Common myeloid progenitor, CD34-positive (primary cell): ENCODE data around the gene COL23A1.
A peak's percentile ranks its signal among the peaks of the same experiment; 100 is the strongest.

ENCODE experiments used
- CTCF ChIA-PET: fragments of 350-600 bp; sonication (Branson Sonifier 250); formaldehyde crosslinking; loops from one replicate; lab custom pipeline; 2021; ENCODE audit warnings: antibody characterized with exemption; lab: Charles Lee
- POLR2A ChIA-PET: fragments of 350-600 bp; sonication (Branson Sonifier 250); formaldehyde crosslinking; loops from one replicate; lab custom pipeline; 2021; ENCODE audit warnings: antibody characterized with exemption; lab: Charles Lee
- DNase-seq, 3 donors: peaks; one replicate each; pipeline versions ENCODE4 v3.0.0 to v3.0.0-alpha.2; 2013
- H3K27ac ChIP-seq, 2 experiments: 1 replicate in 1 of 2; 2 replicates in 1 of 2; pipeline ENCODE4 v1.7.0; 2013; ENCODE audit warnings: inconsistent platforms in 2 of 2, low read length in 2 of 2, mild to moderate bottlenecking in 2 of 2, low read depth in 1 of 2, moderate library complexity in 1 of 2; ENCODE audit not compliant: severe bottlenecking in 2 of 2, insufficient read depth in 1 of 2, poor library complexity in 1 of 2
- H3K27me3 ChIP-seq, 5 experiments: replicated peaks in 2 of 5; 1 replicate in 3 of 5; 2 replicates in 2 of 5; pipeline versions ENCODE4 v1.6.1 to v1.7.0; 2013; ENCODE audit warnings: low read length in 4 of 5, mild to moderate bottlenecking in 2 of 5, moderate library complexity in 2 of 5, inconsistent platforms in 1 of 5; ENCODE audit not compliant: insufficient read depth in 5 of 5, control insufficient read depth in 4 of 5
- H3K36me3 ChIP-seq, 4 experiments: 1 replicate in 2 of 4; 2 replicates in 2 of 4; pipeline versions ENCODE4 v1.6.1 to v1.7.0; 2013; ENCODE audit warnings: low read length in 3 of 4, control low read depth in 1 of 4, mild to moderate bottlenecking in 1 of 4; ENCODE audit not compliant: control insufficient read depth in 4 of 4, insufficient read depth in 4 of 4
- H3K4me1 ChIP-seq, 4 experiments: 1 replicate in 3 of 4; 2 replicates in 1 of 4; pipeline versions ENCODE4 v1.6.1 to v1.7.1; 2013; ENCODE audit warnings: low read length in 3 of 4, mild to moderate bottlenecking in 3 of 4, control low read depth in 1 of 4, inconsistent platforms in 1 of 4, moderate library complexity in 1 of 4; ENCODE audit not compliant: control insufficient read depth in 4 of 4, insufficient read depth in 4 of 4; ENCODE audit errors: control extremely low read depth in 1 of 4
- H3K4me3 ChIP-seq, 7 experiments: 1 replicate in 4 of 7; 2 replicates in 3 of 7; pipeline versions ENCODE4 v1.5.1 to v1.7.0; 2013; ENCODE audit warnings: mild to moderate bottlenecking in 7 of 7, low read length in 6 of 7, moderate library complexity in 6 of 7, inconsistent platforms in 2 of 7, low read depth in 2 of 7, control low read depth in 1 of 7; ENCODE audit not compliant: insufficient read depth in 4 of 7, control insufficient read depth in 1 of 7; ENCODE audit errors: extremely low read depth in 1 of 7
- H3K9me3 ChIP-seq, 5 experiments: 1 replicate in 4 of 5; 2 replicates in 1 of 5; pipeline versions ENCODE4 v1.6.1 to v1.7.1; 2013; ENCODE audit warnings: low read length in 4 of 5, mild to moderate bottlenecking in 2 of 5, inconsistent platforms in 1 of 5, low read depth in 1 of 5, moderate library complexity in 1 of 5; ENCODE audit not compliant: control insufficient read depth in 4 of 5, insufficient read depth in 2 of 5; ENCODE audit errors: control extremely low read depth in 1 of 5
- WGBS: methylation state at CpG from one replicate; pipeline ENCODE4 v1.1.5; 2013; ENCODE audit not compliant: insufficient coverage; 5-methylcytosine and 5-hydroxymethylcytosine counted together

Gene COL23A1

GRCh38 chr5:178626484-178627258 lies 36.5 kb upstream of the COL23A1 start, which contains the start of gene CLK4:
TSS of gene CLK4 (minus strand) at chr5:178627050. CDS start at chr5:178623416, 3,634 bp downstream.
- Histone ChIP-seq H3K4me3 (peak within 1 kb of the TSS; percentile 81 to 99 (median 98)), H3K9me3 (no peaks in the 10 kb centered on the region), H3K36me3 (peaks cover 0 to 15% (median 9%) of the 10 kb centered on the region in 4 experiments), H3K27me3 (no peaks in the 10 kb centered on the region), H3K27ac (peak within 1 kb of the TSS; percentile 93 to 96), H3K4me1 (peaks cover 12 to 19% (median 14%) of the 10 kb centered on the region in 4 experiments)
- POLR2A ChIA-PET, result no interaction called here
- peak; percentile 95 to 98 (median 96) for DNase-seq
- under 1% methylated on average over 48 of the region's 79 CpGs for WGBS
- CTCF ChIA-PET, result interaction anchor here (1.5 kb wide), 1 partner anchor 14 kb away, joined by 7 read pairs; no protein-coding TSS in a partner anchor

GRCh38 chr5:178625679-178626483 lies 35.7 kb upstream of the COL23A1 start:
- Histone ChIP-seq H3K27me3 (no peaks in the 10 kb centered on the region), H3K4me3 (peak overlapping the region; percentile 81 to 99 (median 98)), H3K4me1 (peaks cover 12 to 19% (median 14%) of the 10 kb centered on the region in 4 experiments), H3K9me3 (no peaks in the 10 kb centered on the region), H3K27ac (peak overlapping the region; percentile 93 to 96), H3K36me3 (peaks cover 5 to 22% (median 12%) of the 10 kb centered on the region in 4 experiments)
- DNase-seq, result peak in 1 of 3 donors; percentile 5
- ChIA-PET POLR2A (interaction anchor here (0.7 kb wide), 1 partner anchor 24 kb away, joined by 10 read pairs; no protein-coding TSS in a partner anchor), CTCF (interaction anchor here (1.3 to 1.5 kb wide), 2 partner anchors 13 to 35 kb away, joined by 4 to 7 read pairs; partner anchors contain the start of gene COL23A1)
- WGBS, result 0% methylated on average over 23 of the region's 23 CpGs

DNA sequence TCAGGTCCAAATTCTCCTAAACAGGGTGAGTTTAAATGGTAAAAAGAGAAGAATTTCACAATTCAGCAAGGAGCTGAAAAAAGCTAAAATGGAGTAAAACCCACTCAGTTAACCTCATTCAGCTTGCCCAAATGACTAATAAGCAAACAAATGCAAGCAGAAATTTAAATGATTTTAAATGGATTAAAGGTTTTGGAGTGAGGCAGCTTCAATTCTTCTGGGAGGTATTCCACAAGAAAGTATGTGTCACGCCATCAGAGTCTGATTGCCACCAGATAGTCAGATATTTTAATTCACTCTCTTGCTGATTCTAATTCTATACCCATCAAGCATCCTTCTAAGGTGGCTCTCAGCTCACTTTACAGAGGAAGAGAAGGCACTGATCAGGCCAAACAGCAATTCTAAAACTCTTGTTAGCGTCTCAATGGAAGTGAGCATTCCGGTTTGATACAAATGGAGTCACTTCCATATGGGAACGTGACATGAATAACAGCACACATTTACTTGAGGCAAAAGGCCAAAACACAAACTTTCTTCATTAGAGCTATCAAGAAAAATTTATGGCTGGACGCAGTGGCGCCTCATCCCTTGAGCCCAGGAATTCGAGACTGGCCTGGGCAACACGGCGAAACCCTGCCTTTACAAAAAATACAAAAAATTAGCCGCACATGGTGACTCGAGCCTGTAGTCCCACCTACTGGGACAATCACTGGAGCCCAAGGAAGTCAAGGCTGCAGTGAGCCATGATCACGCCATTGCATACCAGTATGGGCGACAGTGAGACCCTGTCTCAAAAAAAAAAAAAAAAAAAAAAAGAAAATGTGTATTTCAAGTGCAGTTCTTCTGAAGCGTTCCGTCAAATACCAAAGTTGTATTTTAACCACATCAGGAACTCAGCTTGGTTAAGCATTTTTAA lies 34.7 kb upstream of the COL23A1 start:
- POLR2A ChIA-PET, result interaction anchor here (0.7 kb wide), 1 partner anchor 23 kb away, joined by 10 read pairs; no protein-coding TSS in a partner anchor
- WGBS, result 38% methylated on average over 11 of the region's 15 CpGs
- H3K9me3 ChIP-seq, result no peaks in the 10 kb centered on the region
- peak overlapping the region in 1 of 2 experiments; percentile 96 for H3K27ac ChIP-seq
- H3K27me3 ChIP-seq, result no peaks in the 10 kb centered on the region
- CTCF ChIA-PET, result interaction anchor here (0.5 to 2.5 kb wide), 7 partner anchors 12 to 1142 kb away, joined by 3 to 11 read pairs (median 3); partner anchors contain the start of gene COL23A1
- H3K4me1 ChIP-seq, result peaks cover 12 to 19% (median 14%) of the 10 kb centered on the region in 4 experiments
- peak in 1 of 3 donors; percentile 10 for DNase-seq
- H3K36me3 ChIP-seq, result peaks cover 5 to 30% (median 19%) of the 10 kb centered on the region in 4 experiments
- peak overlapping the region in 6 of 7 experiments; percentile 81 to 99 (median 98) for H3K4me3 ChIP-seq

DNA sequence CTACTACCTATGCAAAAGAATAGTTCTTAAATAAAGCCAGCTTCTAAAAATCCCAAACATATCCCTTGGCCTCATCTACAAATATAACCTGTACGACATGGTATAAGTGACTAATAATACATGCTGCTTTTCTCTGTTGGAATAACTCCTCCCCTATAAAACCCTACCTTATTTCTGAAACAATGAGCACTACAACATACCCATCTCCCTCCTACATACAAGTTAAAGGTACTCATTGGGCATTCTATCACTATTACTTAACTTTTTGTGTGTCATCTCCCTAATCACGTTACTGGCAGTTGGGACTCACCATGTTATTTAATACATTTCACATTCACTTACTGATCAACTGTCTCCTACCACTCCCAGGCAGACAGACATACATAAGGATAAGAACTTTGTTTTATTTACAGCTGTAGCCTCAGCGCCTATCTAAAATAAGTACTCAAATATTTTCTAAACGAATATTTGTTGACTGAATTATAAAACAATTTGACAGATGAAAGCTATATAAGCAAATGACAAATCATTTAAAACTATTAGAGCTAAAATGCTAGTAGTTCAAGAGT lies 32.6 kb upstream of the COL23A1 start:
- CTCF ChIA-PET, result interaction anchor here (1.7 to 2.5 kb wide), 2 partner anchors 11 to 15 kb away, joined by 3 to 11 read pairs; no protein-coding TSS in a partner anchor

DNA sequence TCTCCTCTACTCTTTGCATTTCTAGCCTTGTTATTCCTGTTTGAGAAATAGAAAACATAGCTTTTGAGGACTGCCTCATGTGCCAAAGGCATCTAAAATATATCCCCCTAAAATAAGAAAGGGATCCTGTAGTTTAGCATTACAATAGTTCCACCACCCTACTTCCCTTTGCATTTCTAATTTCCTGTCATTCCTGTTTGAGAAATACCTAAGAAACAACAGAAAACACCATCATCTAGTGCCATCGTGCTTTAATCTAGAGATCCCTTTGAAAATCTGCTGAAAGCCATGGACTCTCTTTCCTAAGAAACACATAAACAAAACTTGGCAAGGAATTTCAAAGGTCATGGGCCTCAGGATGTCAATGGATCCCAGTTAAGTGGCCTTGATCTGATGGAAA lies 29.2 kb upstream of the COL23A1 start:
- no peak overlapping the region for H3K27ac ChIP-seq
- ChIA-PET POLR2A (no interaction called here), CTCF (interaction anchor here (1.2 to 2.0 kb wide), 3 partner anchors 9 to 28 kb away, joined by 3 to 7 read pairs (median 5); no protein-coding TSS in a partner anchor)
- H3K4me1 ChIP-seq, result peaks cover 1 to 7% (median 5%) of the 10 kb centered on the region in 4 experiments
- 100% methylated on average over 1 of the region's 1 CpG for WGBS
- no peaks in the 10 kb centered on the region for H3K27me3 ChIP-seq
- peaks cover 22 to 80% (median 55%) of the 10 kb centered on the region in 4 experiments for H3K36me3 ChIP-seq
- no peaks in the 10 kb centered on the region for H3K9me3 ChIP-seq
- no peak overlapping the region for H3K4me3 ChIP-seq
- DNase-seq, result no peak

More for the DNA sequence above, 32.6 kb upstream of the COL23A1 start:
- H3K4me1 ChIP-seq, result peaks cover 12 to 19% (median 14%) of the 10 kb centered on the region in 4 experiments
- no peak for DNase-seq
- H3K4me3 ChIP-seq, result no peak overlapping the region
- WGBS, result 93% methylated on average over 2 of the region's 4 CpGs
- peaks cover 14 to 48% (median 31%) of the 10 kb centered on the region in 4 experiments for H3K36me3 ChIP-seq
- H3K27me3 ChIP-seq, result no peaks in the 10 kb centered on the region
- no peak overlapping the region for H3K27ac ChIP-seq
- H3K9me3 ChIP-seq, result no peaks in the 10 kb centered on the region
- POLR2A ChIA-PET, result no interaction called here
